Glomerular visceral epithelial cell (primary cell): ENCODE measurements around the gene VPS50.

Experiments
- DNase-seq: peaks from one replicate; pipeline ENCODE4 v3.0.0-alpha.2; 2016; ENCODE audit errors: extremely low spot score

Gene VPS50

GRCh38 chr7:93231799-93232672 lies at the start of gene VPS50:
Gene VPS50 (plus strand): TSS chr7:93232366. CDS start chr7:93232468, 102 bp downstream.
- peak; percentile 95 for DNase-seq

DNA sequence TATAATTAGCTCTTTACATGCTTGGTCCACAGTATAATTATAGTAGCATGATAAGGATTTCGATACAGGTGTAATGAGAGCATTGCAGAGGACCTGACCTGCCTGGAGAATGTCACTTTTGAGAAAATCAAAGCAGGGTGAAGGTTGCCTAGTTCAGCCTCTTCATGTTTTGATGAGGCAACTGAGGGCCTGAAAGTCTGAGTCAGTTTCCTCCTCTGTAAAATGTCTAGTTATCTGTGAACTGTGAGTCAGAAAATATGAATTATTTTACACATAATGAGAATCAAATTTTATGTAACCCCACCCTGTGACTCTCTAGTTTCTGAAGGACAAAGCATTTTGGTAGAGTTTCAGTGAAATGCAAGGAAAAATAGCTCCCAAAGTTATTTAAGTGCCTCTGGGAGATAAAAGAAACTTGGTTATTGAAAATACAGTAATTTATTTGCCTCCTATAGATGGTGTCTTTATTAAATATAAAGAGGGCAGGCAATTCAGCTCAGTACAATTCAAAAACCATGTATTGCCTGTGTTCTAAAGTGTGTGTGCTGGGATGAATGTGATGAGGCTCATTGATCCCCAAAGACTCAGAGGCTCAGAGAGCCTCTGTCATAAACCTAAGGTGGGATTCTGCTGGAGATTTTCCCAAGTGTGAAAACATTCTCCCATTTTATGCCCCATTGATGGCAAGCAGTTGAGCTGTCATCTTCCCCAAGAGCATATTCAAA lies 46.7 kb upstream of the VPS50 start:
- DNase-seq: no peak

GRCh38 chr7:93188870-93189634 lies 43.1 kb upstream of the VPS50 start:
- DNase-seq: no peak

DNA sequence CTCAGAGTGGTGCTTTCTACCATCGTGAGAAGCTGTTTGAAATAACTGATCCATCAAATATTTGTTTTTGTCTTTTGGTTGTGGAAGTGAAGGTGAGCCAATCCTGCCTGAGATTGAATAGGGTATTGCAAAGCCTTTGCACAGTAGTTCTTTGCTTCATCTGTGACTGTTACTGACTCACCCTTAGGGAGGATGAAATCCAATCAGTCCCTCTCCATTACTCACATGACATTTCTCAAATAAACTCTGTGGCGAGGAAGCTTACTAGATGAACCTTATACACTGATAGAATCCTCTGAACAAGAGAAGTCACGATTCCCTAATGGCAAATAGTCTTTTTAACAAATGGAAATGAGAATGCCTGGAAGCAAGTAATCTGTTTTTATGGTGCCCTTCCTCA lies 37.8 kb upstream of the VPS50 start:
- no peak for DNase-seq

- no peak for DNase-seq
These were observed 35.8 kb upstream of the VPS50 start for GRCh38 chr7:93196336-93196735.

GRCh38 chr7:93198472-93198871 lies 33.7 kb upstream of the VPS50 start:
- no peak for DNase-seq

- no peak for DNase-seq
These were observed 29.4 kb upstream of the VPS50 start for GRCh38 chr7:93202594-93203250.

DNA sequence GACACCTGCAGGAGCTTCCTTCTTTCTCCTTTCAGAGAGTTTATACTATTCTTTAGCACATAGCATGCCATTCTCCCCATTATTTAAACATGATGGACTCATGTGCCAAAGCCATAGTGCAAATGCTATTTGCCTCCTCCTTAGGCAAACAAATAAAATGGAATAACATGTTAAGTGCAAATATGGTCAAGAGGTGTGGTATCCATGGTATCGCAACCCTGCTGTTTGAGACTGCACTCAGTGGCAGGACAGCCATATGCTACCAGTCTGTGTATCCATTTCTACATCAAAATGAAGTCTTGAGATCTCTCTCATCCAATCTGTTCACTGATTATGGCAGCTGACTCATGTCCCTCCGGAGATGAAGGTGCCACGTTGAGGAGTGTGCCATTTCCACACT lies 28.7 kb upstream of the VPS50 start:
- DNase-seq: no peak

DNA sequence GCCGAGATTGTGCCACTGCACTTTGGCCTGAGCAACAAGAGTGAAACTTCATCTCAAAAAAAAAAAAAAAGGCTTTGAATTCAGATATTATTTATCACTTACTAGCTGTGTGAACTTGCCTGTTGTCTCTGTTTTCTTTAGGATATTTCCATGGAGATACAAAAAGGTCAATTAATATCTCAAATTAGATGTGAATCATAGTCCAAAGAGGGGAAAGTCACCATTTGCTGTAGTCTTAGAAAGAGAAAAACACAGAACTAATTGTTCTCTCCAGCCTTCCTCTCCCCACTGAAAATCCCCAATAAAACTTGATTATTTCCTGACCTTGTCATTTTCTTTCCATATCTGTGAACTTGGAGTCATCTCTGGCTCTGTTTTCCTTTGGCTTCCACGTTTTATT lies 27.1 kb upstream of the VPS50 start:
- no peak for DNase-seq

DNA sequence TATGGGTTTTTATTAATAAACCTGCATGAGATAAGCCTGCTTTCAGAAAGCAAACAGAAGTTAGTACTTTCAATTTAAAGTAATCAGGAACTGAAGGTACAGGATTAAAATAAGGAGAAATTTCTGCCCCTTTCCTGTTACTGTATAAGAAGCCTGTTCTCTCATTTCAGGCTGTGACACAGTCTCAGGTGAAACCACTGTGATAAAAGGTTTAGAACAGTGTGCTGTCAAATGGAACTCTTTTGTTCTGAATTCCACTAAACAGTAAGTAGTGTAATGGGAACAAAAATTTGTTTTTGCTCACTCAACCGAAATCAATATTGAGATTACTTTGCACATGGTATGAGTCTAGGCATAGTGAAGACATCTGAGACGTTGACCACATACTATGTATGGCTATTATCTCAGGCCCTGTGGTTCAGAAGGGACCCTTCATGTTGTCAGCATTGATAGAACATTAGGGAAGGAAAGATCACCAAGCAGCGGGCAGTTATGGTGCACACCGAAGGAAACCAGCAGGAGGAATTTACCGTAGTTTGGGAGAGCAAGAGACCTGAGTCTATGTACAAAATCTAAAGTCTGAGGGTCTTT lies 20.8 kb upstream of the VPS50 start:
- no peak for DNase-seq

DNA sequence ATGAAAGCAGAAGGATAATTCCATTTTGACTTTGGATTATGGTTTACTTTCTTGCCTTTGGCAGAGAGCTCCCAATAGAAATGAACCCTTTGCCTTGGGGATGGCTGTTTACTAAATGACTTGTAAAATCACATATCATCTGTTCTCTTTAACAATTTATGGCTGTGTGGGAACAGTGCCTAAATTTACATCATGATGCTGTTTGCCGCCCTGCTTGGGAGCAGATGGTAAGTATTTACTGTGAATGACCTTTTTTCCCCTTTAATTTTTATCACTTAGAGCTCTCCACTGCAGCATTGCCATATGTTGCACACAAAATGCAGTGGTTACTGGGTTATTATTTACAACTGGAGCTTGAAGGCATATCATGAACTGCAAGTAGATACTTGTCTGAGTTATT lies 19.3 kb upstream of the VPS50 start:
- DNase-seq: no peak

DNA sequence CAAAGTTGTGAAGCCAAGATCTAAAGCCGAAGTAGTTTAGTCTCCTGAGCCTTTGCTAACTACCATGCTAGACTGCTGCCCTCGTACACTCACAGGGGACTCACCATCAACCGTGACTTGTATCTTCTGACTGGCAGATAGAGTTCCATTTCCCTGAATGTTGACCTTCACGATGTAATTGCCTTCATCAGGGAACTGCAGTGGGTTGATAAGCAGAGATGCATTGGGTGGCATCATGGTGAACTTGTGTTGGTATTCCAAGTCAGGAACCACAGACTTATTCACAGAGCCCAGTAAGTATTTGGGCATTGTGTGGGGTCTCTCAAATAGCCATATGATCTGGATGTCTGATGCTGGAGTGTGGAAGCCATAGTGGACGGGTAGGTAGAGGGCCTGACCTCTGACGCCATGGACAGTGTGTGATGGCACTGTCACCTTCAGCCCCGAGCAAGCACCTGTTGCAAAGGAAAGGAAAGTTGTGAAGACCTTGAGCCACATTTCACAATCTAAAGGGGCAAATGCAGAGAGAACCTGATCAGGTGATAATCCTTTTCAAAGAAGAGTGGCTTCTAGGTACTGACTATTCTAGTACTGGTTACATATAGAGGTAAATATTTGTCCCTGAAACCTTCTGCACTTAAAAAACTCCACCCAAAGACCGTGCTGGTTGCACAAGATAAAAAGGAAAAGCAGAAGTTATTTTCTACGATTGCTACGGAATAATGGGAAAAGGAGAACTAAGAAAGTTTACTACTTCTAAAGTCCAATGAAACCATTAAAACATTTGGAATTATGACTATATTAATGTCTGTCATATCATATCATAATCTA lies 13.0 kb upstream of the VPS50 start:
- no peak for DNase-seq

GRCh38 chr7:93219868-93220267 lies 12.3 kb upstream of the VPS50 start:
- no peak for DNase-seq

- DNase-seq: no peak
These were observed 5.9 kb upstream of the VPS50 start, which contains the start of gene HEPACAM2 for GRCh38 chr7:93226310-93226709. Gene HEPACAM2 (minus strand): TSS chr7:93226469.

GRCh38 chr7:93228302-93228701 lies 3.9 kb upstream of the VPS50 start:
- peak; percentile 65 for DNase-seq

DNA sequence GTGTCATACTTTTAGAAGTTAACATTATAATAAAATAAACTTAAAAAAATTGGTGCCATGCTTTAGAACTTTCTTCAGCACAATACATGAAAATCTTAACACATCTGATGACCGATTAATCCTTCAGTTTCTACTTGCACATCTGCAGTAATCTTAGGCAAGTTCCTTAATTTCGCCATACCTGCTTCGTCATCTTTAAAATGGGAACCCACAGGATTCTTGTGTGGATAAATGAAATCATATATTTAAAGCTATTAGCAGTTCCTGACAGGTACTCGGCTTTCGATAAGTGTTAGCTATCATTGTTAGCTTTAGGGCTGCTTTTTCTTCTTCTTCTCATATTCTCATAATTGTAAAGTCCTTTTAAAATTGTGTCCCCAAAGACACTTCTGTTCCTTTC lies 907 bp upstream of the VPS50 start:
- no peak for DNase-seq

GRCh38 chr7:93232673-93233018 lies 480 bp downstream of the VPS50 start:
- DNase-seq: peak; percentile 12

DNA sequence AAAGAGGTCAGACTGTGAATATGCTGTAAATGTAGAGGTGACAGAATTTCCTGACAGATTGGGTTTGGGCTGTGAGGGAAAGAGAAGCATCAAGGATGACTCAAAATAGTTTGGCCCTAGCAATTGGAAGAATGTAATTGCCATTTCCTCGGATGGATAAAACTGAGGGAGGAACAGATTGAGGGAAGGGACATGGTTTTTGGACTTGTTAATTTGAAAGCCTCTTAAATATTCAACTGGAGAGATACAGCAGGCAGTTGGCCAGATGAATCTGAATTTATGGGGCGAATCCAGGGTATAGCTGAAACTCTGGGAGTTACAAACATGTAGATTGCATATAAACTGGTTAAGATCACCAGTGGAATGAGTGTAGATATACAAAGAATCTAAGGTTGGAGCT lies 3.4 kb downstream of the VPS50 start:
- no peak for DNase-seq

GRCh38 chr7:93238131-93238530 lies 6.0 kb downstream of the VPS50 start:
- no peak for DNase-seq

DNA sequence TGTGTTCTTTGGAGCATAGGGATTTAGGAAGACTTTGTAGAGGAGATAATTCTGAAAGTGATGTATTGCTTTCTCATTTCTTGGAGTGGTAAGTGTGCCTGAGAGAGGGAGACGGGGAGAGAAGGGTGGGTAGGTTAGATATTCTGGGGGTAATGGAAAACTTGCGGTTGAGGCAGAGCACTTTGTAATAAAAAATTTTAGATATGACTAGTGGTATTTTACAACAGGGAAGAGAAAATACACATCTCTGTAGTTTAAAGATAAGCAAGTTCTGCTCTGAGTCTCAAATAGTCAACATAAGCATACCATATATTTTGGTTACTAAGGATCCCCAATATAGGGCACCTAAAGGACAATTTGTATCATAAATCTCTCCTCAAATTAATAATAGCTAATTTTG lies 6.6 kb downstream of the VPS50 start:
- DNase-seq: no peak

DNA sequence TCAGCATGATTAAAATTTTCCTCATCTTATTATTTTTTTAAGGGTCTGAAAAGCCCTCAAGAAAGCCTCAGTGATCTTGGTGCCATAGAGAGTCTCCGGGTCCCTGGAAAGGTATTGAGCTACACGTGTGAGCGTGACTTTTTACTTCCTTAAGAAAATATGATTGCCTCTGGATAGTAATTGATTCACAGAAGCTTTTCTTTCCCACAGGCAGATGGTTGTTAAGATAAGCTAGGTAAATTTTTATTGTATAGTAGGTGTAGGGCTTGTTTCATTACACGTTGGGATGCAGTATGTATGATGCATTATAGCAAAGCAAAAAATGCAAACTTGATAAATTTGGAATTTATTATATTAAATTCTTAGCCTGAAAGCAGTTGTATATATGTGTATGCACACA lies 7.7 kb downstream of the VPS50 start:
- no peak for DNase-seq
